Psoas muscle (tissue), 8 donors: ENCODE results near the gene TBX5. TPM values are rescaled to one million over a fixed set of nuclear protein-coding genes. Genes with fewer than 3 reads are reported as not detected.

Experiments used
- ATAC-seq, 4 donors: fragments of 200-7000 bp; cut with Tn5 transposase; one replicate each; pipeline ENCODE4 v1.9.1; 2020; ENCODE audit warnings: moderate library complexity in 3 of 4, mild to moderate bottlenecking in 2 of 4
- DNase-seq, 2 donors: peaks; one replicate each; pipeline ENCODE4 v3.0.0-alpha.2; 2020
- H3K27ac ChIP-seq: fragments of 200-600 bp; one replicate; pipeline ENCODE4 v1.8.0; 2022
- H3K27me3 ChIP-seq, 3 donors: fragments of 200-600 bp in 1 of 3; one replicate each; pipeline versions ENCODE4 v1.6.1 to v1.8.0; 2013 to 2022; ENCODE audit warnings: low read length in 2 of 3, mild to moderate bottlenecking in 2 of 3, moderate library complexity in 1 of 3; ENCODE audit not compliant: insufficient read depth in 3 of 3
- H3K36me3 ChIP-seq, 2 donors: fragments of 200-600 bp in 1 of 2; one replicate each; pipeline versions ENCODE4 v1.6.1 to v1.8.0; 2013 to 2022; ENCODE audit warnings: low read depth in 1 of 2, mild to moderate bottlenecking in 1 of 2, moderate library complexity in 1 of 2; ENCODE audit not compliant: insufficient read depth in 1 of 2
- H3K4me1 ChIP-seq: fragments of 200-600 bp; one replicate; pipeline ENCODE4 v1.8.0; 2022
- H3K4me3 ChIP-seq: fragments of 200-600 bp; one replicate; pipeline ENCODE4 v1.8.0; 2022; ENCODE audit warnings: mild to moderate bottlenecking
- H3K9me3 ChIP-seq: fragments of 200-600 bp; one replicate; pipeline ENCODE4 v1.8.0; 2022
- WGBS, 3 donors: extraction: QIAGEN DNeasy Blood & Tissue Kit; methylation state at CpG; one replicate each; pipeline versions ENCODE4 v1.1.6 to v1.1.7; 2013; 5-methylcytosine and 5-hydroxymethylcytosine counted together
- intact Hi-C, 2 donors: fragments of 100-400 bp; cut with DNase I; formaldehyde crosslinking; loops; one replicate each; pipeline versions ENCODE4 v1.11.0 to v1.14.2; 2022
- polyA plus RNA-seq, 3 donors: library from polyadenylated mRNA; stranded (reverse); fragments of 200-250 nt; gene quantifications; one replicate each; pipeline ENCODE4 v1.2.3, GENCODE V29; 2013
- total RNA-seq, 4 donors: library from RNA; stranded (reverse); fragmentation: NEBNext Ultra II Directional in 2 of 4; extraction: Animal tissue kit (Norgen Biotek cat#: 25700) in 2 of 4; gene quantifications; one replicate each; pipeline versions ENCODE4 v1.2.1 to v1.2.4, GENCODE V29; 2021 to 2023
- TF ChIP-seq, protein P1 (sequence below): fragments of 200-600 bp; IDR thresholded peaks from one replicate; pipeline ENCODE4 v1.8.0; 2022; ENCODE audit warnings: antibody characterized with exemption
- donor health status: healthy with polysubstance abuse.
- donor health status: DM: no; HTN: no; CAD: no; lungs with moderate emphysema.
- donor health status: Bipolar disorder and iron deficiency.
- donor health status: healthy.
- donor health status: DM: yes; HTN: yes; CAD: no.
- donor health status: DM: no; HTN: no; CAD: no.
- donor health status: DM: no; HTN: no; CAD: no.
- donor health status: DM: yes; HTN: yes; CAD: no.

The TBX5 gene
- total and polyA plus RNA-seq, 7 donors = 0.26 TPM; not detected in 6

DNA sequence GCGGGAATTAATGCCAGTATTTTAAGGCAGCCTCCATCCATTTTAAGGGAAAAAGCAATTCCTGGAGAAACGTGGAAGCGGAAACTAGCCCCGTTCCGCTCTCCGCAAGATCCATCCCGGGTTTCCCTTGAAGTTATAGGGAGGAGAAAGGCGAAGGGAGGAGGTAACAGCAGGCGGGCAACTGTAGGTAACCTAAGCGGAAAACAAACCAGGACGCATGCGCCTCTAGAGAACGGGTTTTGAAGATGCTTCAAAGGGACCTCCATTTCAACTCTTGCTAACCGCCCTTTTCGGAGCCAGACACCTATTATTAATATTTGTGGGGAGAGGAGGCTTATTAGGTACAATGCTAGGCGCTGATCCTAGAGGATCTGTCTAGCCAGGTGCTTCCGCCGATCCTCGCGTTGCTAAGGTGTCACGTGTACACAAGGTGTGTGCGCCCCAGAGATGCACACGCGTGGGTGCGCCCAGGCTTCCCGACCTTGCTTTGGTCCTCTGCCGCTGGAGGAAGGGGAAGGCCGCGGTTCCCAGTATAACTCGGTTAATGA is 6.2 kb downstream of the TBX5 start:
- Histone ChIP-seq H3K4me1 (no peaks in the 10 kb centered on the region), H3K27me3 (peaks cover 4 to 98% (median 57%) of the 10 kb centered on the region in 3 donors), H3K4me3 (no peak overlapping the region), H3K9me3 (no peaks in the 10 kb centered on the region), H3K36me3 (no peaks in the 10 kb centered on the region), H3K27ac (no peak overlapping the region)
- TF ChIP-seq, protein P1, sequence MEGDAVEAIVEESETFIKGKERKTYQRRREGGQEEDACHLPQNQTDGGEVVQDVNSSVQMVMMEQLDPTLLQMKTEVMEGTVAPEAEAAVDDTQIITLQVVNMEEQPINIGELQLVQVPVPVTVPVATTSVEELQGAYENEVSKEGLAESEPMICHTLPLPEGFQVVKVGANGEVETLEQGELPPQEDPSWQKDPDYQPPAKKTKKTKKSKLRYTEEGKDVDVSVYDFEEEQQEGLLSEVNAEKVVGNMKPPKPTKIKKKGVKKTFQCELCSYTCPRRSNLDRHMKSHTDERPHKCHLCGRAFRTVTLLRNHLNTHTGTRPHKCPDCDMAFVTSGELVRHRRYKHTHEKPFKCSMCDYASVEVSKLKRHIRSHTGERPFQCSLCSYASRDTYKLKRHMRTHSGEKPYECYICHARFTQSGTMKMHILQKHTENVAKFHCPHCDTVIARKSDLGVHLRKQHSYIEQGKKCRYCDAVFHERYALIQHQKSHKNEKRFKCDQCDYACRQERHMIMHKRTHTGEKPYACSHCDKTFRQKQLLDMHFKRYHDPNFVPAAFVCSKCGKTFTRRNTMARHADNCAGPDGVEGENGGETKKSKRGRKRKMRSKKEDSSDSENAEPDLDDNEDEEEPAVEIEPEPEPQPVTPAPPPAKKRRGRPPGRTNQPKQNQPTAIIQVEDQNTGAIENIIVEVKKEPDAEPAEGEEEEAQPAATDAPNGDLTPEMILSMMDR = no peak
- intact Hi-C loops = no loop called here
- ATAC-seq (no peak), DNase-seq (no peak)
- WGBS, 3 donors = 9 to 12% (median 11%) methylated on average over 30 of the region's 30 CpGs

DNA sequence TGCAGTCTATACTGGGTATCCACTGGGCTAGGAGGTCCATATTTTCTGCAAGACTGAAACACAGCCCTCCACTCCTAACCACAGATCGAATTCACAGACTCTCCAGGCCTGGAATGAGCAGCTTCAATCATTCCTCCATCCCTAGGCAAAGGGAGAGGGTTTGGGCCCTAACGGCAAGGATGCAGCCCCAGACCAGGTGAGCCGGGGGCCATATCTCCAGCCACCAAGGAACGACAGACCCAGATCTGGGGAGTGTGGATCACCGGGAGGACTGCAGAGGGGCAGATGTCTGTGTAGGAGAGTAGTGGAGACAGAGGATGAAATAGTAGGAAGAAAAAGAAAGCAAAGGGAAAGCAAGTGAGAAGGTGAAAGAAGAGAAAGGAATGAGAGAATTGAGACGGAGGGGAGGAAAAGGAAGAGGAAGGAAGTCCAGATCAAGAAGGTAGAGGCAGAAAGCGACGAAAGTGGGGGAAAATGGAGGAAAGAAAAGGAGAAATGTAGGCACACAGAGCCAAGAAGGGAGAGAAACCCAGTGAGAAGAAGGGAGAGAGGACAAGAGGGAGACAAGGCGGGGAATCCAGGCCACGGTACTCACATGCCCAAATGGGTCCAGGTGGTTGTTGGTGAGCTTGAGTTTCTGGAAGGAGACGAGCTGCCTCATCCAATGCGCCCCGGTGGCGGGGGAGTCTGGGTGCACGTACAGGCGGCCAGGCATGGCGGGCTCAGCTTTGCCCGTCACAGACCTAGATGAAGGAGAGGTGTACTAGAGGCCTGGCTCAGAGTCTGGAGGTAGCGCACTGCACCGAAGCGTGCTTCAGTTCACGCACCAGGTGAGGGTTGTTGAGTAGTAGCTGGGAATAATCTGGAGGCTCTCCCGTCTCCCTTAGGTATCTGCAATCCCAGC is 7.7 kb downstream of the TBX5 start:
- no peaks in the 10 kb centered on the region for H3K4me1 ChIP-seq
- H3K36me3 ChIP-seq = no peaks in the 10 kb centered on the region
- H3K9me3 ChIP-seq = no peaks in the 10 kb centered on the region
- no peak for ATAC-seq
- intact Hi-C loops = no loop called here
- no peak for DNase-seq
- H3K27ac ChIP-seq = no peak overlapping the region
- TF ChIP-seq, protein P1 = no peak
- H3K4me3 ChIP-seq = no peak overlapping the region
- peaks cover 4 to 98% (median 50%) of the 10 kb centered on the region in 3 donors for H3K27me3 ChIP-seq
- WGBS, 3 donors = 4 to 6% (median 4%) methylated on average over 23 of the region's 23 CpGs

DNA sequence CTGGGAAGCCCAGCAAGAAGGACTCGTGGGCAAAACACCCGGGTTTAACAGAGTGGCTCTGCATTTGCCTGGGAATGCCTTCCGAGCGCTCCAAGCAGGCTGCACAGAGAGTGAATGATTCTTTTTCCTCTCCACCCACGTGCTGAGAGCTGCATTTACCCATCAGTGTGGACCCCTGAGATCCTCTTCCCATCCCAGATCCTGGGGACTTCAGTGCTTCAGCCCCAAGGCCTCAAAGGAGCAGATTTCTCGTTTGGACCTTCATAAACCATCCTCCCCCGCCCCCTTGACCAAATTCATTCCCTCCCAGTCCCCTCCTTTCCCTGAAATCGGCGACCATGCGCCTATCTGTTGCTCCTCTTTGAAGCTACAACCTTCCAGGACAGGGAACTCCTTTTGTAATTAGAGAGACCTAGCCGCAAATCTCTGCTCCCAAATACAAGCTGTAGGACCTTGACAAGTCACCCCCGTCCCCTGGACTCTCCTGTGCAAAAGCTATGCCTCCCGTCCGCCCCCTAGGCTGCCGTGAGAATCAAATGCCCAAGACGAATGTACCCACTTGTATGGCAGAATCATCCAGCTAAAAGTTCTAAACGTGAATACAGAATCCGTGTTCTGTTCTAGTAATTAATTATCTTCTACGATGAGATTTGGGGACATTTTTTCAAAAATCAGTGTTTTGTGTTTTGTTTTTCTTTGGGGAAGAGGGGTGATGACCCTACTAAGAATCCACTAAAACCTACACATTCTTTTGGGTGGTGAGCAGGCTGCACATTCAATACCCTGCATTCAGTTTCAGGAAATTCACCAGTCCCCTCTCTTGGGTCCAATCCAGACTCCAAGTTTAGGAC is 8.8 kb downstream of the TBX5 start:
- no peaks in the 10 kb centered on the region for H3K9me3 ChIP-seq
- TF ChIP-seq, protein P1 = no peak
- no peak overlapping the region for H3K4me3 ChIP-seq
- intact Hi-C loops = no loop called here
- H3K27me3 ChIP-seq = peaks cover 10 to 94% (median 47%) of the 10 kb centered on the region in 3 donors
- WGBS, 3 donors = 4 to 6% (median 5%) methylated on average over 19 of the region's 19 CpGs
- H3K4me1 ChIP-seq = no peaks in the 10 kb centered on the region
- H3K36me3 ChIP-seq = no peaks in the 10 kb centered on the region
- DNase-seq (no peak), ATAC-seq (no peak)
- H3K27ac ChIP-seq = no peak overlapping the region

- DNase-seq (no peak), ATAC-seq (no peak)
- Histone ChIP-seq H3K27me3 (peaks cover 10 to 93% (median 43%) of the 10 kb centered on the region in 3 donors), H3K4me3 (no peak overlapping the region), H3K36me3 (no peaks in the 10 kb centered on the region), H3K9me3 (no peaks in the 10 kb centered on the region), H3K4me1 (no peaks in the 10 kb centered on the region), H3K27ac (no peak overlapping the region)
- intact Hi-C loops = no loop called here
- TF ChIP-seq, protein P1 = no peak
- WGBS, 3 donors = 1 to 4% (median 2%) methylated on average over 33 to 50 of the region's 50 CpGs
Measured at GRCh38 chr12:114396153-114396868, 9.6 kb downstream of the TBX5 start.
